ENCODE results near the gene TNIK.

GRCh38 chr3:171266034-171266739 lies 194.0 kb downstream of the TNIK start:
- TF ChIP-seq CTCF (IDR thresholded peaks at IDR 0.05): no peak
- no peak for TF ChIP-seq POLR2A (IDR thresholded peaks at IDR 0.05; ENCODE audit: low read depth)

Data from esophagus muscularis mucosa (tissue), 3 donors.